Hematopoietic multipotent progenitor cell treated with erythropoietin and hydrocortisone succinate and interleukin-3 and kit ligand, for 6 days (in vitro differentiated cells): ENCODE results near the gene FAM131C.
"Not testable (repeated sequence)": the region's sequence is repeated elsewhere in the genome, so short reads cannot be mapped to it uniquely, and the experiment has no call there.

ENCODE experiments used
- DNase-seq: peaks from one replicate; pipeline ENCODE4 v3.0.0-alpha.2; 2015

Gene FAM131C

GRCh38 chr1:16076031-16076864, 2.8 kb upstream of the FAM131C start:
- no peak for DNase-seq

- no peak for DNase-seq
Measured at GRCh38 chr1:16075337-16076030, 2.0 kb upstream of the FAM131C start.

GRCh38 chr1:16074217-16074616, 766 bp upstream of the FAM131C start:
- no peak for DNase-seq

- no peak for DNase-seq
Measured at GRCh38 chr1:16072616-16073484, 601 bp downstream of the FAM131C start.

- DNase-seq: no peak
Measured at GRCh38 chr1:16072095-16072494, 1.4 kb downstream of the FAM131C start.

- DNase-seq: no peak
Measured at GRCh38 chr1:16071614-16072013, 1.8 kb downstream of the FAM131C start.

- no peak for DNase-seq
Measured at GRCh38 chr1:16070640-16071355, 2.7 kb downstream of the FAM131C start.

GRCh38 chr1:16068356-16069270, 4.8 kb downstream of the FAM131C start:
- DNase-seq: no peak

- no peak for DNase-seq
Measured at GRCh38 chr1:16067933-16068332, 5.5 kb downstream of the FAM131C start.

GRCh38 chr1:16067127-16067768, 6.2 kb downstream of the FAM131C start:
- DNase-seq: no peak

GRCh38 chr1:16066245-16066644, 7.2 kb downstream of the FAM131C start:
- no peak for DNase-seq

GRCh38 chr1:16065269-16065576, 8.2 kb downstream of the FAM131C start:
- DNase-seq: no peak

- DNase-seq: no peak
Measured at GRCh38 chr1:16064536-16065268, 8.7 kb downstream of the FAM131C start.

- no peak for DNase-seq
Measured at GRCh38 chr1:16063921-16064320, 9.5 kb downstream of the FAM131C start.

- DNase-seq: no peak
Measured at GRCh38 chr1:16063226-16063829, 10.1 kb downstream of the FAM131C start.

GRCh38 chr1:16062687-16063075, 10.8 kb downstream of the FAM131C start:
- not testable (repeated sequence) for DNase-seq

- not testable (repeated sequence) for DNase-seq
Measured at GRCh38 chr1:16061989-16062686, 11.3 kb downstream of the FAM131C start.

- no peak for DNase-seq
Measured at GRCh38 chr1:16061266-16061665, 12.2 kb downstream of the FAM131C start.

GRCh38 chr1:16058394-16059120, 14.9 kb downstream of the FAM131C start:
- not testable (repeated sequence) for DNase-seq
